HEK293 (cell line): ENCODE measurements around the gene ARIH1.

Source experiments
- CTCF ChIA-PET: fragments of 350-600 bp; formaldehyde crosslinking; extraction: SDS; loops from one replicate; lab custom pipeline; 2021; ENCODE audit warnings: antibody characterized with exemption; lab: Yijun Ruan, JAX
- POLR2A ChIA-PET: fragments of 300-600 bp; formaldehyde crosslinking; extraction: SDS; loops from one replicate; lab custom pipeline; 2020; ENCODE audit warnings: antibody characterized with exemption, inconsistent platforms; lab: Yijun Ruan, JAX
- H3K27ac ChIP-seq: fragments of 200-500 bp; sonication (Bioruptor generic); 2 replicates; pipeline ENCODE4 v1.5.1; 2014; ENCODE audit warnings: low read depth, low read length, control low read depth, inconsistent platforms; ENCODE audit errors: extremely low read depth
- H3K36me3 ChIP-seq, 2 experiments: fragments of 200-500 bp in 1 of 2; sonication (Bioruptor generic) in 1 of 2; 1 replicate in 1 of 2; 2 replicates in 1 of 2; pipeline ENCODE4 v1.5.1; 2014 to 2017; ENCODE audit warnings: inconsistent platforms in 2 of 2, low read length in 2 of 2; ENCODE audit not compliant: control insufficient read depth in 2 of 2, insufficient read depth in 1 of 2
- H3K4me1 ChIP-seq: fragments of 200-500 bp; sonication (Bioruptor generic); 2 replicates; pipeline ENCODE4 v1.5.1; 2014; ENCODE audit warnings: mild to moderate bottlenecking, low read length, inconsistent platforms; ENCODE audit not compliant: control insufficient read depth, insufficient read depth
- H3K4me3 ChIP-seq: 2 replicates; pipeline ENCODE4 v1.5.1; 2011; ENCODE audit warnings: low read depth, mild to moderate bottlenecking, control low read depth, low read length, moderate library complexity
- H3K9me3 ChIP-seq: fragments of 200-500 bp; sonication (Bioruptor generic); 2 replicates; pipeline ENCODE4 v1.5.1; 2014; ENCODE audit warnings: low read depth, low read length, inconsistent platforms; ENCODE audit not compliant: control insufficient read depth, insufficient read depth
- EGR2 ChIP-seq: fragments of 450-650 bp; formaldehyde crosslinking; IDR thresholded peaks from 2 replicates; pipeline ENCODE4 v1.5.1; 2016; ENCODE audit warnings: low read depth, missing biosample characterization, missing genetic modification characterization
- GLIS1 ChIP-seq: fragments of 450-650 bp; formaldehyde crosslinking; IDR thresholded peaks from 2 replicates; pipeline ENCODE4 v1.5.1; 2016; ENCODE audit warnings: missing biosample characterization, missing genetic modification characterization
- PRDM1 ChIP-seq: fragments of 450-650 bp; formaldehyde crosslinking; IDR thresholded peaks from 2 replicates; pipeline ENCODE4; 2016; ENCODE audit warnings: missing biosample characterization, missing genetic modification characterization
- SCRT1 ChIP-seq: fragments of 450-650 bp; formaldehyde crosslinking; IDR thresholded peaks from 2 replicates; pipeline ENCODE4 v1.5.1; 2016; ENCODE audit warnings: missing biosample characterization, missing genetic modification characterization, borderline replicate concordance
- SCRT2 ChIP-seq: fragments of 450-650 bp; formaldehyde crosslinking; IDR thresholded peaks from 2 replicates; pipeline ENCODE4 v1.5.1; 2016; ENCODE audit warnings: missing biosample characterization, missing genetic modification characterization
- TCF7L2 ChIP-seq: IDR thresholded peaks from 2 replicates; pipeline ENCODE4 v1.6.1; 2011; ENCODE audit warnings: low read depth, mild to moderate bottlenecking, inconsistent platforms, low read length, moderate library complexity, borderline replicate concordance
- ZNF214 ChIP-seq: fragments of 450-650 bp; formaldehyde crosslinking; IDR thresholded peaks from 2 replicates; pipeline ENCODE4 v1.5.1; 2017; ENCODE audit warnings: missing biosample characterization, mild to moderate bottlenecking, missing genetic modification characterization, borderline replicate concordance
- ZNF248 ChIP-seq: fragments of 450-650 bp; formaldehyde crosslinking; IDR thresholded peaks from 2 replicates; pipeline ENCODE4 v1.5.1; 2017; ENCODE audit warnings: missing biosample characterization, missing genetic modification characterization
- ZNF274 ChIP-seq, 2 experiments: fragments of 200-500 bp in 1 of 2; fragments of 450-650 bp in 1 of 2; sonication (Bioruptor generic) in 1 of 2; formaldehyde crosslinking in 1 of 2; IDR thresholded peaks; 2 replicates each; pipeline versions ENCODE4 v1.5.1 to v1.6.1; 2014 to 2016; ENCODE audit warnings: borderline replicate concordance in 1 of 2, inconsistent platforms in 1 of 2, low read length in 1 of 2, missing biosample characterization in 1 of 2, missing genetic modification characterization in 1 of 2
- ZNF426 ChIP-seq: fragments of 450-650 bp; formaldehyde crosslinking; IDR thresholded peaks from 2 replicates; pipeline ENCODE4 v1.5.1; 2017; ENCODE audit warnings: missing biosample characterization, missing genetic modification characterization, mild to moderate bottlenecking, inconsistent platforms, moderate library complexity
- ZNF449 ChIP-seq: fragments of 450-650 bp; formaldehyde crosslinking; IDR thresholded peaks from 2 replicates; pipeline ENCODE4 v1.5.1; 2017; ENCODE audit warnings: missing biosample characterization, mild to moderate bottlenecking, missing genetic modification characterization, moderate library complexity
- ZNF654 ChIP-seq: fragments of 450-650 bp; formaldehyde crosslinking; IDR thresholded peaks from 2 replicates; pipeline ENCODE4 v1.5.1; 2016; ENCODE audit warnings: low read depth, missing biosample characterization, missing genetic modification characterization
- ZNF701 ChIP-seq: fragments of 450-650 bp; formaldehyde crosslinking; IDR thresholded peaks from 2 replicates; pipeline ENCODE4 v1.5.1; 2016; ENCODE audit warnings: missing biosample characterization, missing genetic modification characterization
- TF ChIP-seq, protein P1 (sequence below): fragments of 450-650 bp; formaldehyde crosslinking; IDR thresholded peaks from 2 replicates; pipeline ENCODE4 v1.5.1; 2016; ENCODE audit warnings: missing biosample characterization, missing genetic modification characterization

Gene ARIH1

GRCh38 chr15:72584006-72584405 lies 109.9 kb downstream of the ARIH1 start:
- CTCF ChIA-PET, result interaction anchor here (1.1 kb wide), 2 partner anchors 16 to 87 kb away, joined by 4 to 7 read pairs; no protein-coding TSS in a partner anchor
- H3K9me3 ChIP-seq, result no peaks in the 10 kb centered on the region
- TF ChIP-seq ZNF248 (tag by site-specific recombination), result no peak
- TF ChIP-seq EGR2 (tag by site-specific recombination), result no peak
- TF ChIP-seq ZNF214 (tag by site-specific recombination), result no peak
- no peak for TF ChIP-seq ZNF449 (tag by site-specific recombination)
- TF ChIP-seq, all 188 proteins: peak for 0
- no peaks in the 10 kb centered on the region for H3K4me1 ChIP-seq
- peaks cover 26 to 85% of the 10 kb centered on the region in 2 experiments for H3K36me3 ChIP-seq
- H3K4me3 ChIP-seq, result no peak overlapping the region
- POLR2A ChIA-PET, result no interaction called here
- no peak overlapping the region for H3K27ac ChIP-seq

- Histone ChIP-seq H3K9me3 (no peaks in the 10 kb centered on the region), H3K4me1 (no peaks in the 10 kb centered on the region), H3K27ac (no peak overlapping the region), H3K4me3 (no peak overlapping the region), H3K36me3 (peaks cover 26 to 81% of the 10 kb centered on the region in 2 experiments; a peak in 2 of 3 replicates)
- ChIA-PET POLR2A (interaction anchor here (1.5 kb wide), 1 partner anchor 112 kb away, joined by 4 read pairs; no protein-coding TSS in a partner anchor), CTCF (interaction anchor here (1.5 to 2.0 kb wide), 2 partner anchors 15 to 40 kb away, joined by 3 to 9 read pairs; no protein-coding TSS in a partner anchor)
- TF ChIP-seq ZNF274 (IDR thresholded peaks at IDR 0.05; ENCODE audit: low read length), result no peak
- no peak for TF ChIP-seq ZNF274 (tag by site-specific recombination; IDR thresholded peaks at IDR 0.05; ENCODE audit: borderline replicate concordance)
- peak; percentile 89 for TF ChIP-seq SCRT2 (tag by site-specific recombination)
- peak; percentile 68 for TF ChIP-seq SCRT1 (tag by site-specific recombination)
- TF ChIP-seq PRDM1 (tag by site-specific recombination), result peak; percentile 14; the same call in 1 of the 2 replicates
- no peak for TF ChIP-seq ZNF426 (tag by site-specific recombination)
- TF ChIP-seq TCF7L2, result no peak
Observed at GRCh38 chr15:72585025-72585424, 110.9 kb downstream of the ARIH1 start.

- Histone ChIP-seq H3K9me3 (no peaks in the 10 kb centered on the region), H3K4me1 (no peaks in the 10 kb centered on the region), H3K36me3 (peaks cover 23 to 76% of the 10 kb centered on the region in 2 experiments; a peak in 2 of 3 replicates), H3K27ac (no peak overlapping the region)
- POLR2A ChIA-PET, result interaction anchor here (1.5 kb wide), 1 partner anchor 112 kb away, joined by 4 read pairs; no protein-coding TSS in a partner anchor
- TF ChIP-seq, protein P1, sequence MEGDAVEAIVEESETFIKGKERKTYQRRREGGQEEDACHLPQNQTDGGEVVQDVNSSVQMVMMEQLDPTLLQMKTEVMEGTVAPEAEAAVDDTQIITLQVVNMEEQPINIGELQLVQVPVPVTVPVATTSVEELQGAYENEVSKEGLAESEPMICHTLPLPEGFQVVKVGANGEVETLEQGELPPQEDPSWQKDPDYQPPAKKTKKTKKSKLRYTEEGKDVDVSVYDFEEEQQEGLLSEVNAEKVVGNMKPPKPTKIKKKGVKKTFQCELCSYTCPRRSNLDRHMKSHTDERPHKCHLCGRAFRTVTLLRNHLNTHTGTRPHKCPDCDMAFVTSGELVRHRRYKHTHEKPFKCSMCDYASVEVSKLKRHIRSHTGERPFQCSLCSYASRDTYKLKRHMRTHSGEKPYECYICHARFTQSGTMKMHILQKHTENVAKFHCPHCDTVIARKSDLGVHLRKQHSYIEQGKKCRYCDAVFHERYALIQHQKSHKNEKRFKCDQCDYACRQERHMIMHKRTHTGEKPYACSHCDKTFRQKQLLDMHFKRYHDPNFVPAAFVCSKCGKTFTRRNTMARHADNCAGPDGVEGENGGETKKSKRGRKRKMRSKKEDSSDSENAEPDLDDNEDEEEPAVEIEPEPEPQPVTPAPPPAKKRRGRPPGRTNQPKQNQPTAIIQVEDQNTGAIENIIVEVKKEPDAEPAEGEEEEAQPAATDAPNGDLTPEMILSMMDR (tag by site-specific recombination), result 0 out of 2 replicates have a peak, but pooled peaks have one; percentile 10
- TF ChIP-seq GLIS1, result no peak
- TF ChIP-seq ZNF654 (tag by site-specific recombination), result peak; percentile 37
- no peak for TF ChIP-seq ZNF701 (tag by site-specific recombination)
- no peak for TF ChIP-seq SCRT2 (tag by site-specific recombination)
- TF ChIP-seq, all 188 proteins: peak for 2
- CTCF ChIA-PET, result interaction anchor here (0.9 to 2.0 kb wide), 4 partner anchors 14 to 41 kb away, joined by 3 to 9 read pairs (median 3); no protein-coding TSS in a partner anchor
- H3K4me3 ChIP-seq, result no peak overlapping the region
Observed at GRCh38 chr15:72585476-72586058, 111.4 kb downstream of the ARIH1 start.
